KOPT-K1 (cell line): ENCODE data around the gene SOST.

Experiments used
- H3K27ac ChIP-seq: fragments of 200-600 bp; sonication (generic); 2 replicates; pipeline ENCODE4 v1.5.1; 2016; ENCODE audit warnings: antibody characterized with exemption, mild to moderate bottlenecking, low read depth, low read length; ENCODE audit not compliant: poor library complexity, severe bottlenecking
- H3K36me3 ChIP-seq: fragments of 200-600 bp; sonication (generic); 2 replicates; pipeline ENCODE4 v1.5.1; 2017; ENCODE audit warnings: antibody characterized with exemption, mild to moderate bottlenecking, low read length, moderate library complexity; ENCODE audit not compliant: insufficient read depth
- H3K9me3 ChIP-seq: fragments of 200-600 bp; sonication (generic); 2 replicates; pipeline ENCODE4 v1.5.1; 2017; ENCODE audit warnings: antibody characterized with exemption, low read length, mild to moderate bottlenecking; ENCODE audit not compliant: insufficient read depth, poor library complexity, severe bottlenecking

Gene SOST

GRCh38 chr17:43713494-43714162, 45.0 kb downstream of the SOST start:
- no peaks in the 10 kb centered on the region for H3K36me3 ChIP-seq
- H3K27ac ChIP-seq = no peak overlapping the region
- H3K9me3 ChIP-seq = no peaks in the 10 kb centered on the region

DNA sequence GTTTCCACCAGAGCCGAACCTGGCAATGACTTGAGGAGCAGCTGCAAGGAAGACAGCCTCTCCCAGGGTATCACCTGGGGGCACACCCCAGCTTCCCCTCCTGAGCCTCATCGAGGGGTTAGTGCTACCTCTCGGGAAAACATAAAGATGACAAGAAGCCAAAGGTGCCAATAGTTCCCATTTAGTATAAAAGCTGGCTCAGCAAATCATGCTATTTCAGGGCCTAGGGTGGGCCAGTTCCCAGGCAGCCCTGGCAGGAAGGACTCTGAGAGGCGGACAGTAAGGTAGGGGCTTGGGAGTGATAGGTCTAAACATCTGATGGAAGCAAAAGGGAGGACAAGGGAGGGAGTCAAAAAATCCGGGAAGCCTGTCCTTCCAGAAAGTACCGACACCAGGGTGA, 46.2 kb downstream of the SOST start:
- H3K36me3 ChIP-seq = no peaks in the 10 kb centered on the region
- no peaks in the 10 kb centered on the region for H3K9me3 ChIP-seq
- H3K27ac ChIP-seq = no peak overlapping the region

GRCh38 chr17:43710101-43710500, 48.5 kb downstream of the SOST start:
- Histone ChIP-seq H3K27ac (no peak overlapping the region), H3K36me3 (no peaks in the 10 kb centered on the region), H3K9me3 (no peaks in the 10 kb centered on the region)

GRCh38 chr17:43709210-43709609, 49.4 kb downstream of the SOST start:
- Histone ChIP-seq H3K36me3 (no peaks in the 10 kb centered on the region), H3K27ac (no peak overlapping the region), H3K9me3 (no peaks in the 10 kb centered on the region)

DNA sequence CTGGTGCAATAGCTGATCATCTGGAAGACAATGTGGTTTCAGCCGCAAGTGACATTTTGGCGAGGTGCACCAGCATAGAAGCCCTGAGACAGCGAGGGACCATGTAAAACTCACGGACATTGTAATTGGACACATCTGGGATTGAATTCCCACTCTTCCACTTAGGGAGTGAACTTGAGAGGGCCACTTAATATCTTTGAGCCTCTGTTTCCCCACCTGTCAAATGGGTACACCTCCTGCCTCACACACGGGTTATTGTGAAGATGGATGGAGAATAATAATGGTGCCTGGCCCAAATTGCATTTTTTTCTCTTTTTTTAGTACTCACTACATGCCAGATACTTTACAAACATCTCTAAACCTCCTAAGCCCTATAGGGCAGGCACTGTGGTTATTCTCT, 51.4 kb downstream of the SOST start:
- H3K36me3 ChIP-seq = no peaks in the 10 kb centered on the region
- no peak overlapping the region for H3K27ac ChIP-seq
- H3K9me3 ChIP-seq = no peaks in the 10 kb centered on the region

DNA sequence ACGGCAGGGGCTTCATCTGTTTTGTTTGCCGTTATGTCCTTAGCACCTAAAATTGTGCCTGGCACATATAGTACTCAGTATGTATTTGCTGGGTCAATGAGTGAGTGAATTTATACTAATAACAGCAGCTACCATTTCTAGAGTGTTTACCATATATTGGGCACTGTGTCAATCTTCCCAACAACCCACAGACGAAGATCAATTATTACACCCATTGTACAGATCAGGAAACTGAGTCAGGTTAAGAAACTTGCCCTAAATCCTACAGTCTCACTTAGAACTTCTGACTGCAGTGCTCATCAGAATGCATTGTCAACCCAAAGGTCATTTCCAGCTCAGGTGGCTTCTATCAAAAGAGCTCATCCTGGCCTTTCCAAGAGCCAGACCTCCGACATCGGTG, 52.4 kb downstream of the SOST start:
- Histone ChIP-seq H3K9me3 (no peaks in the 10 kb centered on the region), H3K27ac (no peak overlapping the region), H3K36me3 (no peaks in the 10 kb centered on the region)
